Skeletal muscle cell (primary cell): ENCODE measurements around the gene EXT2.

ENCODE experiments used
- DNase-seq: peaks from one replicate; pipeline ENCODE4 v3.0.0-alpha.2; 2010; ENCODE audit warnings: low read depth
- H3K4me3 ChIP-seq: 2 replicates; pipeline ENCODE4 v1.5.1; 2011; ENCODE audit warnings: low read depth, mild to moderate bottlenecking, control low read depth, low read length, moderate library complexity

EXT2 gene

GRCh38 chr11:44083433-44083832, 12.0 kb upstream of the EXT2 start:
- DNase-seq, result no peak
- no peak overlapping the region for H3K4me3 ChIP-seq

GRCh38 chr11:44083906-44084305, 11.6 kb upstream of the EXT2 start:
- DNase-seq, result no peak

GRCh38 chr11:44085330-44085729, 10.1 kb upstream of the EXT2 start:
- DNase-seq, result no peak
- H3K4me3 ChIP-seq, result no peak overlapping the region

More at GRCh38 chr11:44083906-44084305, 11.6 kb upstream of the EXT2 start:
- H3K4me3 ChIP-seq, result no peak overlapping the region

- DNase-seq, result no peak
- H3K4me3 ChIP-seq, result no peak overlapping the region
Observed at GRCh38 chr11:44088377-44088776, 7.1 kb upstream of the EXT2 start.

- no peak overlapping the region for H3K4me3 ChIP-seq
- no peak for DNase-seq
Observed at GRCh38 chr11:44088871-44089270, 6.6 kb upstream of the EXT2 start.

- no peak for DNase-seq
Observed at GRCh38 chr11:44090539-44090938, 4.9 kb upstream of the EXT2 start.

GRCh38 chr11:44094260-44094868, 1.1 kb upstream of the EXT2 start:
- no peak overlapping the region for H3K4me3 ChIP-seq
- peak; percentile 38 for DNase-seq

More at GRCh38 chr11:44090539-44090938, 4.9 kb upstream of the EXT2 start:
- no peak overlapping the region for H3K4me3 ChIP-seq

- H3K4me3 ChIP-seq, result peak overlapping the region; percentile 79
- DNase-seq, result no peak
Observed at GRCh38 chr11:44096360-44097185, 1.1 kb downstream of the EXT2 start.

- H3K4me3 ChIP-seq, result no peak overlapping the region
- DNase-seq, result no peak
Observed at GRCh38 chr11:44097821-44098220, 2.3 kb downstream of the EXT2 start.

- no peak for DNase-seq
- H3K4me3 ChIP-seq, result no peak overlapping the region
Observed at GRCh38 chr11:44101098-44101497, 5.6 kb downstream of the EXT2 start.

- no peak for DNase-seq
- no peak overlapping the region for H3K4me3 ChIP-seq
Observed at GRCh38 chr11:44104481-44105294, 9.2 kb downstream of the EXT2 start.

- H3K4me3 ChIP-seq, result no peak overlapping the region
- no peak for DNase-seq
Observed at GRCh38 chr11:44108260-44108659, 12.8 kb downstream of the EXT2 start.

GRCh38 chr11:44110231-44110679, 14.8 kb downstream of the EXT2 start:
- no peak overlapping the region for H3K4me3 ChIP-seq
- peak; percentile 9 for DNase-seq

- DNase-seq, result peak; percentile 42
- H3K4me3 ChIP-seq, result no peak overlapping the region
Observed at GRCh38 chr11:44112091-44112821, 16.8 kb downstream of the EXT2 start.

- H3K4me3 ChIP-seq, result no peak overlapping the region
- no peak for DNase-seq
Observed at GRCh38 chr11:44113018-44113417, 17.5 kb downstream of the EXT2 start.

- DNase-seq, result no peak
- no peak overlapping the region for H3K4me3 ChIP-seq
Observed at GRCh38 chr11:44113572-44113971, 18.1 kb downstream of the EXT2 start.

- DNase-seq, result no peak
- H3K4me3 ChIP-seq, result no peak overlapping the region
Observed at GRCh38 chr11:44116234-44116830, 20.9 kb downstream of the EXT2 start.

- DNase-seq, result no peak
- no peak overlapping the region for H3K4me3 ChIP-seq
Observed at GRCh38 chr11:44120169-44120568, 24.7 kb downstream of the EXT2 start.

- no peak overlapping the region for H3K4me3 ChIP-seq
- no peak for DNase-seq
Observed at GRCh38 chr11:44125598-44125997, 30.1 kb downstream of the EXT2 start.
